HFF-Myc (cell line): ENCODE measurements around the gene ANTXRL.
"Not testable (repeated sequence)": the region's sequence is repeated elsewhere in the genome, so short reads cannot be mapped to it uniquely, and the experiment has no call there.

Source experiments
- DNase-seq: peaks from one replicate; pipeline ENCODE4 v3.0.0-alpha.2; 2011; ENCODE audit warnings: low read depth; ENCODE audit errors: extremely low read depth
- H3K4me3 ChIP-seq: replicated peaks from 2 replicates; pipeline ENCODE4 v1.5.1; 2011; ENCODE audit warnings: low read depth, mild to moderate bottlenecking, control low read depth, low read length
- CTCF ChIP-seq: IDR thresholded peaks from 2 replicates; pipeline ENCODE4 v1.5.1; 2012; ENCODE audit warnings: mild to moderate bottlenecking, low read depth, low read length, control low read depth; ENCODE audit errors: missing control alignments

The ANTXRL gene

GRCh38 chr10:46267132-46267985, 19.4 kb upstream of the ANTXRL start:
- no peak for TF ChIP-seq CTCF

GRCh38 chr10:46268076-46268881, 18.5 kb upstream of the ANTXRL start:
- no peak for DNase-seq
- no peak for TF ChIP-seq CTCF
- no peak overlapping the region for H3K4me3 ChIP-seq

More at GRCh38 chr10:46267132-46267985, 19.4 kb upstream of the ANTXRL start:
- no peak for DNase-seq
- H3K4me3 ChIP-seq, result no peak overlapping the region

- not testable (repeated sequence) for H3K4me3 ChIP-seq, DNase-seq
Measured at GRCh38 chr10:46269554-46270053, 17.2 kb upstream of the ANTXRL start.

- H3K4me3 ChIP-seq, result no peak overlapping the region
- DNase-seq, result no peak
- no peak for TF ChIP-seq CTCF
Measured at GRCh38 chr10:46270086-46270811, 16.5 kb upstream of the ANTXRL start.

- DNase-seq, H3K4me3 ChIP-seq: not testable (repeated sequence)
Measured at GRCh38 chr10:46270963-46271530, 15.8 kb upstream of the ANTXRL start.

- H3K4me3 ChIP-seq, DNase-seq: not testable (repeated sequence)
Measured at GRCh38 chr10:46271795-46272499, 14.8 kb upstream of the ANTXRL start.

- H3K4me3 ChIP-seq, result no peak overlapping the region
- no peak for DNase-seq
- no peak for TF ChIP-seq CTCF
Measured at GRCh38 chr10:46272863-46273415, 13.9 kb upstream of the ANTXRL start.
